ENCODE data around the gene ACSL6. TPM values are rescaled to one million over a fixed set of nuclear protein-coding genes. Genes with fewer than 3 reads are reported as not detected.

Gene ACSL6
- total and polyA plus RNA-seq, 10 of the 15 experiments (the other 5 are each of a cell fraction or from before 2014, with no cell fraction given) = 0.06 to 0.53 TPM; not detected in 8

- Histone ChIP-seq H3K4me1 (ENCODE audit: control insufficient read depth, insufficient read depth, low read length) (no peaks in the 10 kb centered on the region), H3K36me3 (ENCODE audit: control insufficient read depth in 2 of 2, insufficient read depth in 2 of 2, low read length in 1 of 2) (no peaks in the 10 kb centered on the region), H3K4me2 (ENCODE audit: control insufficient read depth, insufficient read depth) (no peak overlapping the region), H3K27ac (ENCODE audit: control insufficient read depth, insufficient read depth) (no peak overlapping the region), H3K9ac (ENCODE audit: control insufficient read depth, insufficient read depth, low read length) (no peak overlapping the region), H3K27me3 (replicated peaks in 1 of 2; ENCODE audit: control insufficient read depth in 2 of 2, insufficient read depth in 2 of 2, low read length in 1 of 2) (peaks cover 0 to 2% of the 10 kb centered on the region in 2 experiments; a peak in 1 of 4 replicates), H4K20me1 (ENCODE audit: control insufficient read depth, insufficient read depth) (no peaks in the 10 kb centered on the region), H3K4me3 (no peak overlapping the region), H3K9me3 (replicated peaks; ENCODE audit: control insufficient read depth, insufficient read depth, low read length) (no peaks in the 10 kb centered on the region), H3K79me2 (ENCODE audit: control insufficient read depth, insufficient read depth, low read length) (no peaks in the 10 kb centered on the region), H2AFZ (ENCODE audit: control insufficient read depth, low read depth, low read length) (no peak overlapping the region)
- POLR2A ChIA-PET = interaction anchor here (0.5 kb wide), 1 partner anchor 741 kb away, joined by 3 read pairs; no protein-coding TSS in a partner anchor
- no peak for ATAC-seq
- TF ChIP-seq NR2F1 (conservative IDR thresholded peaks at IDR 0.05) (no peak), MXI1 (IDR thresholded peaks at IDR 0.05; ENCODE audit: low read depth, low read length) (no peak), CEBPZ (IDR thresholded peaks at IDR 0.05; ENCODE audit: low read depth, low read length) (no peak)
- no peak for DNase-seq (ENCODE audit: low read depth, low spot score)
- CTCF ChIA-PET = no interaction called here
- intact Hi-C loops (cut with micrococcal nuclease; ENCODE audit: unreplicated experiment) (no loop called here), in situ Hi-C loops (cut with MboI) (no loop called here)
- no peak for FAIRE-seq
- RAD21 ChIA-PET (ENCODE audit: unreplicated experiment) = no interaction called here
- SMC1A ChIA-PET (ENCODE audit: uncharacterized antibody, unreplicated experiment) = interaction anchor here (1.4 kb wide), 1 partner anchor 8 kb away, joined by 3 read pairs; no protein-coding TSS in a partner anchor
- no TSS peak for BruUV-seq (replicated peaks)
- 43% methylated on average over 5 of the region's 5 CpGs for WGBS (ENCODE audit: insufficient coverage, insufficient replicate concordance, low lambda C conversion rate, missing lambda C conversion rate)
These were observed 19.1 kb downstream of the ACSL6 start for GRCh38 chr5:131992370-131992769.
